Measurements from ENCODE around the gene TTF2. TPM values are rescaled to one million over a fixed set of nuclear protein-coding genes. Genes with fewer than 3 reads are reported as not detected.
"Not testable (repeated sequence)": the region's sequence is repeated elsewhere in the genome, so short reads cannot be mapped to it uniquely, and the experiment has no call there.

Gene TTF2
- total RNA-seq, 1 experiment from 2014 or later: 91.4 TPM

DNA sequence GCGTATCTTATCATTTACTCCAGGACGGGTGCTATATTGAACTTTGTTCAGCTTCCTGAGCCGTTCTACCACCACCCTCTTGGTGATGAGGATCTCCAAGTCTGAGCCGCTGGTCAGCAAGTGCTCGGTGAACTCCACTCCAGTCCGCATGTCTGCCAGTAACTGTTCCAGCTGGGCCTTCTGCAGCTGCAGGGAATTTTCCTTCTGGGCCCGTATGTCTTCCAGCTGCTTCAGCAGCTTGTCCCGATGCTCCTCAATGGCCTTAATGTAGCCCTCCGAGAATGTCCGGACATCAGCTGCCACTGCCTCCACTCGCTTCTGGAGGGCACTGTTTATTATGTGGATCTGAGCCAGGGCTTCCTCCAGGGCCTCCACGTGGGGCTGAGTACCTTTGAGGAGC lies 58.0 kb downstream of the TTF2 start:
- Histone ChIP-seq H3K27me3 (replicated peaks; ENCODE audit: insufficient read depth, low read depth, low read length, poor library complexity) (no peaks in the 10 kb centered on the region), H3K4me3 (ENCODE audit: low read depth, low read length, poor library complexity, severe bottlenecking) (no peak overlapping the region), H3K9me3 (ENCODE audit: low read depth, low read length, poor library complexity, severe bottlenecking) (no peaks in the 10 kb centered on the region), H3K4me1 (ENCODE audit: insufficient read depth, low read length, poor library complexity, severe bottlenecking) (no peaks in the 10 kb centered on the region), H3K27ac (ENCODE audit: low read depth, low read length, poor library complexity, severe bottlenecking) (no peak overlapping the region), H3K36me3 (ENCODE audit: insufficient read depth, low read length, poor library complexity, severe bottlenecking) (no peaks in the 10 kb centered on the region)
- POLR2A ChIA-PET (ENCODE audit: low non-redundant PET): no interaction called here
- no TSS peak for BruUV-seq (replicated peaks)
- DNase-seq (ENCODE audit: low spot score): no peak
- no peak for TF ChIP-seq EZH2 (IDR thresholded peaks at IDR 0.05; ENCODE audit: borderline replicate concordance, low read depth, low read length, poor library complexity, severe bottlenecking)
- TF ChIP-seq, protein P1, sequence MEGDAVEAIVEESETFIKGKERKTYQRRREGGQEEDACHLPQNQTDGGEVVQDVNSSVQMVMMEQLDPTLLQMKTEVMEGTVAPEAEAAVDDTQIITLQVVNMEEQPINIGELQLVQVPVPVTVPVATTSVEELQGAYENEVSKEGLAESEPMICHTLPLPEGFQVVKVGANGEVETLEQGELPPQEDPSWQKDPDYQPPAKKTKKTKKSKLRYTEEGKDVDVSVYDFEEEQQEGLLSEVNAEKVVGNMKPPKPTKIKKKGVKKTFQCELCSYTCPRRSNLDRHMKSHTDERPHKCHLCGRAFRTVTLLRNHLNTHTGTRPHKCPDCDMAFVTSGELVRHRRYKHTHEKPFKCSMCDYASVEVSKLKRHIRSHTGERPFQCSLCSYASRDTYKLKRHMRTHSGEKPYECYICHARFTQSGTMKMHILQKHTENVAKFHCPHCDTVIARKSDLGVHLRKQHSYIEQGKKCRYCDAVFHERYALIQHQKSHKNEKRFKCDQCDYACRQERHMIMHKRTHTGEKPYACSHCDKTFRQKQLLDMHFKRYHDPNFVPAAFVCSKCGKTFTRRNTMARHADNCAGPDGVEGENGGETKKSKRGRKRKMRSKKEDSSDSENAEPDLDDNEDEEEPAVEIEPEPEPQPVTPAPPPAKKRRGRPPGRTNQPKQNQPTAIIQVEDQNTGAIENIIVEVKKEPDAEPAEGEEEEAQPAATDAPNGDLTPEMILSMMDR (conservative IDR thresholded peaks at IDR 0.05; ENCODE audit: low read depth, low read length): no peak
- intact Hi-C loops (cut with micrococcal nuclease; ENCODE audit: unreplicated experiment): loop anchor here (2.0 kb wide), 1 partner anchor 21 kb away; no protein-coding TSS in a partner anchor
- CTCF ChIA-PET: no interaction called here

DNA sequence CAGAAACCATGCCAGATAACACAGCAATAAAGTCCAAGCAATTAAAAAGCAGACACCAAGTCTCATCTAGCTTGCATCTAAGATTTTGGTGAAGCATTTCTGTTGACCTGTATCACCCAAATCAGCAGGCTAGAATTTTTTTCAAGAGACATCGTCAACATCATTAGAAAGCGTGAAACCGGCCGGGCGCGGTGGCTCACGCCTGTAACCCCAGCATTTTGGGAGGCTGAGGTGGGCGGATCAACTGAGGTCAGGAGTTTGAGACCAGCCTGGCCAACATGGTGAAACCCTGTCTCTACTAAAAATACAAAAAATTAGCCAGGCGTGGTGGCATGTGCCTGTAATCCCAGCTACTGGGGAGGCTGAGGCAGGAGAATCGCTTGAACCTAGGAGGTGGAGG lies 59.0 kb downstream of the TTF2 start:
- H3K4me1 ChIP-seq (ENCODE audit: insufficient read depth, low read length, poor library complexity, severe bottlenecking); POLR2A ChIA-PET (ENCODE audit: low non-redundant PET); H3K27ac ChIP-seq (ENCODE audit: low read depth, low read length, poor library complexity, severe bottlenecking); CTCF ChIA-PET; H3K27me3 ChIP-seq (replicated peaks; ENCODE audit: insufficient read depth, low read depth, low read length, poor library complexity); DNase-seq (ENCODE audit: low spot score); H3K9me3 ChIP-seq (ENCODE audit: low read depth, low read length, poor library complexity, severe bottlenecking); H3K36me3 ChIP-seq (ENCODE audit: insufficient read depth, low read length, poor library complexity, severe bottlenecking); BruUV-seq (replicated peaks); H3K4me3 ChIP-seq (ENCODE audit: low read depth, low read length, poor library complexity, severe bottlenecking): not testable (repeated sequence)
- intact Hi-C loops (cut with micrococcal nuclease; ENCODE audit: unreplicated experiment): loop anchor here (2.0 kb wide), 1 partner anchor 20 kb away; no protein-coding TSS in a partner anchor

DNA sequence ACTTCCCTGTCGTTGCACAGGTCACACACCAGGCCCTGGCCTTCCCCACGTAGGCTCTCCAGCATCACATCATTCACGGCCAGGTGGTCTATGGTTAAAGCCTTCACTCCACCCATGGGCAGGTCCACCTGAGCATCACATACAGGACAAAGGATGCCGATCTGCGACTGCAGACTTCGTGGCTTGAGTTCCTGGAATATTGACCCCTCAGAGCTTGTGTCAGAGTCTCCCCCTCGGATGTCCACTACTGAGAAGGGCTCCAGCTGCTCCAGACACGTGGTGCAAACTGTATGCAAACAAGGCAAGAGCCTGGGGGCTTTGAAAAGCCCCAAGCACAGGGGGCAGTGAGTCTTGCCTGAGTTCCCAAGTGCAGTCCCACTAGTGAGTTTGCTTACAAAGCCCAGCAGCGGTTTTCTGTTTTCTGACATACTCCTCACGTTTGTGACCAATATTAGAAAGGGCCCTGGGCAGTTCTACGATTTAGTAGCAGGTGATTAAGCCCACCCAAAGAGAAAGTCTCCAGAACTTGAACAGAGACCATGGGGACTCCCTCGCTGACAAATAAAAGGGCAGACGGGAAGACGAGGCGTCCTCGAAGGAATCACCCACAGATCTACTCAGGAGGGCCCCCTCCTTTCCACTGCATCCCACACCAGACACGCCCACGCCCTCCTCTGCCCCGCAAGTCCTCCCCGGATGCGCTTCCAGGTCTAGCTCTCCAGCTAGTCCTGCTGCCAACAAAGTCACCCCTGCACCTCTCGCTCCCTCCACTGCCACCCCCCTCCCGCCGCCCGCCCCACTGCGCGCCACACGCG lies 60.9 kb downstream of the TTF2 start:
- intact Hi-C loops (cut with micrococcal nuclease; ENCODE audit: unreplicated experiment): loop anchor here (5.0 kb wide), 1 partner anchor 54 kb away; no protein-coding TSS in a partner anchor
- H3K9me3 ChIP-seq (ENCODE audit: low read depth, low read length, poor library complexity, severe bottlenecking): no peaks in the 10 kb centered on the region
- peak overlapping the region; percentile 59 for H3K4me3 ChIP-seq (ENCODE audit: low read depth, low read length, poor library complexity, severe bottlenecking)
- no peaks in the 10 kb centered on the region for H3K4me1 ChIP-seq (ENCODE audit: insufficient read depth, low read length, poor library complexity, severe bottlenecking)
- ChIA-PET CTCF (no interaction called here), POLR2A (ENCODE audit: low non-redundant PET) (no interaction called here)
- peaks cover 6% of the 10 kb centered on the region for H3K27me3 ChIP-seq (replicated peaks; ENCODE audit: insufficient read depth, low read depth, low read length, poor library complexity)
- peak overlapping the region; percentile 82 for H3K27ac ChIP-seq (ENCODE audit: low read depth, low read length, poor library complexity, severe bottlenecking)
- DNase-seq (ENCODE audit: low spot score): peak; percentile 11
- no peaks in the 10 kb centered on the region for H3K36me3 ChIP-seq (ENCODE audit: insufficient read depth, low read length, poor library complexity, severe bottlenecking)
- TF ChIP-seq, protein P1 (conservative IDR thresholded peaks at IDR 0.05; ENCODE audit: low read depth, low read length): no peak
- no peak for TF ChIP-seq EZH2 (IDR thresholded peaks at IDR 0.05; ENCODE audit: borderline replicate concordance, low read depth, low read length, poor library complexity, severe bottlenecking)
- no TSS peak for BruUV-seq (replicated peaks)
